ENCODE data around the gene MAT2B.

DNA sequence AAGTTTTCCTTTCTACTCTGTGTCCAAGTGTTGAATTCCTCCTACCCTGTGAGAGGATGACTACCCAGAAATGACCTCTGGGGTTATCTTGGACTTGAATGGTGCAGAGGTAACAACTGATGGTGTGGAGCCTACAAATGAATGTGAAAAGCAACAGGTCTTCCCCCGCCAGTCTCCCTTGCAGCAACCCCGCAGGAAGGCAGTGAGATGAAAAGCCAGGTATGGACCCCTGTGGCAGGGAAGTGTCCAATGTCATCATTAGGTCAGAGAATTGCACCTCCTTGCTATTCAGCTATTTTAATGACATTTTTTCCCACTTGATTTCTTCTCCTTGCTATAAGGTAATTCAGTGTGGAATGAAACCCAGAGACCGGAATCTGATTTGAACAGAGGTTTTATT, 58.5 kb downstream of the MAT2B start:
- TF ChIP-seq, protein P1, sequence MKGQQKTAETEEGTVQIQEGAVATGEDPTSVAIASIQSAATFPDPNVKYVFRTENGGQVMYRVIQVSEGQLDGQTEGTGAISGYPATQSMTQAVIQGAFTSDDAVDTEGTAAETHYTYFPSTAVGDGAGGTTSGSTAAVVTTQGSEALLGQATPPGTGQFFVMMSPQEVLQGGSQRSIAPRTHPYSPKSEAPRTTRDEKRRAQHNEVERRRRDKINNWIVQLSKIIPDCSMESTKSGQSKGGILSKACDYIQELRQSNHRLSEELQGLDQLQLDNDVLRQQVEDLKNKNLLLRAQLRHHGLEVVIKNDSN (CRISPR knock-in tag; IDR thresholded peaks at IDR 0.05) = no peak
- TF ChIP-seq, protein P2, sequence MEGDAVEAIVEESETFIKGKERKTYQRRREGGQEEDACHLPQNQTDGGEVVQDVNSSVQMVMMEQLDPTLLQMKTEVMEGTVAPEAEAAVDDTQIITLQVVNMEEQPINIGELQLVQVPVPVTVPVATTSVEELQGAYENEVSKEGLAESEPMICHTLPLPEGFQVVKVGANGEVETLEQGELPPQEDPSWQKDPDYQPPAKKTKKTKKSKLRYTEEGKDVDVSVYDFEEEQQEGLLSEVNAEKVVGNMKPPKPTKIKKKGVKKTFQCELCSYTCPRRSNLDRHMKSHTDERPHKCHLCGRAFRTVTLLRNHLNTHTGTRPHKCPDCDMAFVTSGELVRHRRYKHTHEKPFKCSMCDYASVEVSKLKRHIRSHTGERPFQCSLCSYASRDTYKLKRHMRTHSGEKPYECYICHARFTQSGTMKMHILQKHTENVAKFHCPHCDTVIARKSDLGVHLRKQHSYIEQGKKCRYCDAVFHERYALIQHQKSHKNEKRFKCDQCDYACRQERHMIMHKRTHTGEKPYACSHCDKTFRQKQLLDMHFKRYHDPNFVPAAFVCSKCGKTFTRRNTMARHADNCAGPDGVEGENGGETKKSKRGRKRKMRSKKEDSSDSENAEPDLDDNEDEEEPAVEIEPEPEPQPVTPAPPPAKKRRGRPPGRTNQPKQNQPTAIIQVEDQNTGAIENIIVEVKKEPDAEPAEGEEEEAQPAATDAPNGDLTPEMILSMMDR (IDR thresholded peaks at IDR 0.05) = no peak
- TF ChIP-seq, protein P3, sequence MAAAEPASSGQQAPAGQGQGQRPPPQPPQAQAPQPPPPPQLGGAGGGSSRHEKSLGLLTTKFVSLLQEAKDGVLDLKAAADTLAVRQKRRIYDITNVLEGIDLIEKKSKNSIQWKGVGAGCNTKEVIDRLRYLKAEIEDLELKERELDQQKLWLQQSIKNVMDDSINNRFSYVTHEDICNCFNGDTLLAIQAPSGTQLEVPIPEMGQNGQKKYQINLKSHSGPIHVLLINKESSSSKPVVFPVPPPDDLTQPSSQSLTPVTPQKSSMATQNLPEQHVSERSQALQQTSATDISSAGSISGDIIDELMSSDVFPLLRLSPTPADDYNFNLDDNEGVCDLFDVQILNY (CRISPR knock-in tag; IDR thresholded peaks at IDR 0.05) = no peak
- TF ChIP-seq, protein P4, sequence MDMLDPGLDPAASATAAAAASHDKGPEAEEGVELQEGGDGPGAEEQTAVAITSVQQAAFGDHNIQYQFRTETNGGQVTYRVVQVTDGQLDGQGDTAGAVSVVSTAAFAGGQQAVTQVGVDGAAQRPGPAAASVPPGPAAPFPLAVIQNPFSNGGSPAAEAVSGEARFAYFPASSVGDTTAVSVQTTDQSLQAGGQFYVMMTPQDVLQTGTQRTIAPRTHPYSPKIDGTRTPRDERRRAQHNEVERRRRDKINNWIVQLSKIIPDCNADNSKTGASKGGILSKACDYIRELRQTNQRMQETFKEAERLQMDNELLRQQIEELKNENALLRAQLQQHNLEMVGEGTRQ (CRISPR knock-in tag; IDR thresholded peaks at IDR 0.05) = no peak
- TF ChIP-seq, protein P5, sequence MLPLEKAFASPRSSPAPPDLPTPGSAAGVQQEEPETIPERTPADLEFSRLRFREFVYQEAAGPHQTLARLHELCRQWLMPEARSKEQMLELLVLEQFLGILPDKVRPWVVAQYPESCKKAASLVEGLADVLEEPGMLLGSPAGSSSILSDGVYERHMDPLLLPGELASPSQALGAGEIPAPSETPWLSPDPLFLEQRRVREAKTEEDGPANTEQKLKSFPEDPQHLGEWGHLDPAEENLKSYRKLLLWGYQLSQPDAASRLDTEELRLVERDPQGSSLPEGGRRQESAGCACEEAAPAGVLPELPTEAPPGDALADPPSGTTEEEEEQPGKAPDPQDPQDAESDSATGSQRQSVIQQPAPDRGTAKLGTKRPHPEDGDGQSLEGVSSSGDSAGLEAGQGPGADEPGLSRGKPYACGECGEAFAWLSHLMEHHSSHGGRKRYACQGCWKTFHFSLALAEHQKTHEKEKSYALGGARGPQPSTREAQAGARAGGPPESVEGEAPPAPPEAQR (CRISPR knock-in tag; IDR thresholded peaks at IDR 0.05) = no peak
- no peak for TF ChIP-seq ELF4 (CRISPR knock-in tag; IDR thresholded peaks at IDR 0.05; ENCODE audit: low read depth)
- TF ChIP-seq CBFB (CRISPR knock-in tag; IDR thresholded peaks at IDR 0.05; ENCODE audit: low read depth) = no peak
- TF ChIP-seq NR2C2 (CRISPR knock-in tag; IDR thresholded peaks at IDR 0.05) = no peak
- TF ChIP-seq KAT7 (CRISPR knock-in tag; IDR thresholded peaks at IDR 0.05; ENCODE audit: borderline replicate concordance) = no peak
- TF ChIP-seq ZNF317 (CRISPR knock-in tag; IDR thresholded peaks at IDR 0.05; ENCODE audit: borderline replicate concordance, low read depth) = no peak
- TF ChIP-seq, protein P6, sequence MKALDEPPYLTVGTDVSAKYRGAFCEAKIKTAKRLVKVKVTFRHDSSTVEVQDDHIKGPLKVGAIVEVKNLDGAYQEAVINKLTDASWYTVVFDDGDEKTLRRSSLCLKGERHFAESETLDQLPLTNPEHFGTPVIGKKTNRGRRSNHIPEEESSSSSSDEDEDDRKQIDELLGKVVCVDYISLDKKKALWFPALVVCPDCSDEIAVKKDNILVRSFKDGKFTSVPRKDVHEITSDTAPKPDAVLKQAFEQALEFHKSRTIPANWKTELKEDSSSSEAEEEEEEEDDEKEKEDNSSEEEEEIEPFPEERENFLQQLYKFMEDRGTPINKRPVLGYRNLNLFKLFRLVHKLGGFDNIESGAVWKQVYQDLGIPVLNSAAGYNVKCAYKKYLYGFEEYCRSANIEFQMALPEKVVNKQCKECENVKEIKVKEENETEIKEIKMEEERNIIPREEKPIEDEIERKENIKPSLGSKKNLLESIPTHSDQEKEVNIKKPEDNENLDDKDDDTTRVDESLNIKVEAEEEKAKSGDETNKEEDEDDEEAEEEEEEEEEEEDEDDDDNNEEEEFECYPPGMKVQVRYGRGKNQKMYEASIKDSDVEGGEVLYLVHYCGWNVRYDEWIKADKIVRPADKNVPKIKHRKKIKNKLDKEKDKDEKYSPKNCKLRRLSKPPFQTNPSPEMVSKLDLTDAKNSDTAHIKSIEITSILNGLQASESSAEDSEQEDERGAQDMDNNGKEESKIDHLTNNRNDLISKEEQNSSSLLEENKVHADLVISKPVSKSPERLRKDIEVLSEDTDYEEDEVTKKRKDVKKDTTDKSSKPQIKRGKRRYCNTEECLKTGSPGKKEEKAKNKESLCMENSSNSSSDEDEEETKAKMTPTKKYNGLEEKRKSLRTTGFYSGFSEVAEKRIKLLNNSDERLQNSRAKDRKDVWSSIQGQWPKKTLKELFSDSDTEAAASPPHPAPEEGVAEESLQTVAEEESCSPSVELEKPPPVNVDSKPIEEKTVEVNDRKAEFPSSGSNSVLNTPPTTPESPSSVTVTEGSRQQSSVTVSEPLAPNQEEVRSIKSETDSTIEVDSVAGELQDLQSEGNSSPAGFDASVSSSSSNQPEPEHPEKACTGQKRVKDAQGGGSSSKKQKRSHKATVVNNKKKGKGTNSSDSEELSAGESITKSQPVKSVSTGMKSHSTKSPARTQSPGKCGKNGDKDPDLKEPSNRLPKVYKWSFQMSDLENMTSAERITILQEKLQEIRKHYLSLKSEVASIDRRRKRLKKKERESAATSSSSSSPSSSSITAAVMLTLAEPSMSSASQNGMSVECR (CRISPR knock-in tag; IDR thresholded peaks at IDR 0.05; ENCODE audit: borderline replicate concordance) = no peak
